GM18502 (cell line): ENCODE data around the gene NPLOC4.
"Not testable (repeated sequence)": the region's sequence is repeated elsewhere in the genome, so short reads cannot be mapped to it uniquely, and the experiment has no call there.

Experiments
- ATAC-seq: cut with Tn5 transposase; IDR thresholded peaks from one replicate; pipeline ENCODE4 v1.9.1; 2021; ENCODE audit warnings: mild to moderate bottlenecking; ENCODE audit not compliant: unreplicated experiment, poor library complexity

NPLOC4 gene

DNA sequence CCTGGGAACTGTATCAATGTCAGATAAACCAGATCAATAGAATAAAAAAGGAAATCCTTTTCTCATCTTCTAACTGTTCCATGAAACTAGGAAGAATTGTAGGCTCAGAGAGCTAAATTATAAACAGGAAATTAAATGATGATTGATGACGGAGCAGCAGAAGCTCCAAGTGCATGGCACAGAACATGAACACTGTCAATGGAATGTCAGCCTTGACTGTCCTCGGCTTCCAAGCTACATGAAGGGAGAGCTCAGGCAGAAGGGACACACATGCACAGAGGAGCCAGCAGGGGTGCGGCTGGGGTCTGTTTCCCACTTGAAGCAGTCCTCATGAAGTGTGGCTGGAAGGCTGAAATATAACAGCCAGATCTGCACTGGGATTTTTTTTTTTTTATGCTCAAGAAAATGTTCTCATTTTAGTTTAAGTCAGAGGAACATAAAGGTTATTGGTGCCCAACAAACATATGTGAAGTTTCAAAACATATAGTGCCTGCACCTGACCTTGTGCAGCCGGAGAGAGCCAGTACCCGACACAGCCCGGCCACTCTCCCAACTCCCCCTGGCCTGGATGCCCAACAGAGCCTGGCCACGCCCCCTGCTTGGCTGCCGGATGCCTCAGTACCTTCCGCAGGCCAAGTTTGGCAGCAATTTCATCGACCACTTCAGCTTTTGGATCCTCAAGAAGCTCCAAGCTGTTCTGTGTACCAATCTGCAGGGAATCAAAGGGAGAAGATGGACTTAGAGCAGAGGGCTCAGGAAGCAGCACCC is 37.0 kb downstream of the NPLOC4 start:
- no peak for ATAC-seq

DNA sequence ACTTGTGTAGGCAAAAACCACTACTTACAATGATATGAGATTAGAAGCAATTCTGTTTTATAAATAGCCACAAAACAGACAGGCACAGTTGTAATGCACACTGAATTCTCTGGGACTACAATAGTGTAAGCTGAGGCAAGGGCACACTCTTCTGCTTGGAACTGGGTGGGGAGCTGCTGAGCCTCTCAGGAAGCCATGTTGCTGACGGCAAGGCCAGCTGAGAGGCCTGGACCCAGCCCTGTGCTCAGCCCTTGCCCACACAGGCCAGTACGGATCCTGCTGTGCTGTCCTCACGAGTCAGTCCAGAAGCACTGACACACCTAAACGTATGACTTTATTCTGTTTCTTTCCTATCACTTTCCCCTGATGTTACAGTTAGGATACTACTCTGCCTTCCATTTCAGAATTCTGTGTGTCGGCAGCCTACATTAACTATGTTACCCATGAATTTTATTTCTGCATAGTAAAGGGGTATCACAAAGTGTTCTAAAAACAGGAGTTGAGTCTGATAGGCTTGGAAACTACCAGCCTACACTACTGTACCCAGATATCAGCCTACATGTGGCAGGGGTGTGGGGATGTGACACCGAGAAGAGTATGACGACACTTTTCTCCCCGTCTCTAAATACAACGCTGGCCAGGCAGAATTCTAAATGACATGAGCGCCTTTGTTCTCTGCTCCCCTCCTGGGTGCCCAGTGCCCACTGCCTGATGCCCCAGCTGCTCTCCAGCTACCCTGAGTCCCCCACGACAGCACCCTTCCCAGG is 43.6 kb downstream of the NPLOC4 start:
- no peak for ATAC-seq

DNA sequence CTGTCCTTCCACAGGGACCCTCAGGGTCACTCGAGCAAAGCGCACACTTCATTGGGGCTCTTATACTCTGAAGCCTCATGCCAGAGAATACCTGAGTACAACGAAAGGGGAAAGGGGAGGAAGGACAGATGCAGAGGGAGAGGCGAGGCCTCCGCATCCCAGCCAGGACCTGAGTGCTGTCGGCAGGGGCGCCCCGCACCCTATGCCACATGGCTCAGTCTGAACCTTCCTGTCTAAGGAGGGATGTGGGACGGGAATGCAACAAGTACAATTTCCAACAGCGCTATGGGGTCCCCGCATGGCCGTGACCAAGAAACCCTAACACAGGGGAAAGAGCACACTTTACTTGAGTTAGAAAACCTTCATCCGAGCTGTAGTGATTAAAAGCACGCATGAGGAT is 44.9 kb downstream of the NPLOC4 start:
- no peak for ATAC-seq

DNA sequence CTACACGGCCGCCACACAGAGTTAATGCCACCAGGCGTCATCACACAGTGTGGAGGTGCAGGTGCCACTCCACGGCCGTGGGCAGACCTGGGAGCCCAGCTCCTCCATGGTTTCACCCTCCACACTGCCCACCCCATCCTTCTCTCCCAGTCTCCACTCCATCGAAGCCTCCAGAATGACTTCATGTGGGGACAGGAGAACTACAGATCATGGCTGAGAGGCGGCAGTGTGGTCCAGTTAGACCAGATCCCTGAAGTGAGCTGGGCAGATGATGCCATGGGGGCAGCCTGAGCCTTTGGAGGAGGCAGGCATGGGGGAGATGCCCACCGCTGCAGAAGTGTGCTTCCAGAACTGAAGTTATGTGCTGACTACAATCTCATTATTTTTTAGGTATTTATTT is 46.8 kb downstream of the NPLOC4 start:
- no peak for ATAC-seq

DNA sequence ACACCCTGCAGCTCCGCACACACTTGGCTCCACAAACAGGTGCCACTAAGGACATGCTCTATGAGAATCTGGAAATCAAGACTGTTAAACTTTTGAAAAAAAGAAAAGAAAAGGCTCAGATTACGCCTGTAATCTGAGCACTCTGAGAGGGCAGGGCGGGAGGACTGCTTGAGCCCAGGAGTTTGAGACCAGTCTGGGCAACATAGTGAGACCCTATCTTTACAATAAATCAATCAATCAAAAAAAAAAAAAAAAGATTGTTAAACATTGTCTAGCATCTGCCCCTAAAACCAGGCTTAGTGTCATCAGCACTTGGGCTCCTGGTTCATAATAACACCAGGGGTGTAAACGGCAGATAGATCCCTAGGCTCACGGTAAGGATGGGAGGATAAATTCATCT is 47.3 kb downstream of the NPLOC4 start:
- ATAC-seq: no peak

DNA sequence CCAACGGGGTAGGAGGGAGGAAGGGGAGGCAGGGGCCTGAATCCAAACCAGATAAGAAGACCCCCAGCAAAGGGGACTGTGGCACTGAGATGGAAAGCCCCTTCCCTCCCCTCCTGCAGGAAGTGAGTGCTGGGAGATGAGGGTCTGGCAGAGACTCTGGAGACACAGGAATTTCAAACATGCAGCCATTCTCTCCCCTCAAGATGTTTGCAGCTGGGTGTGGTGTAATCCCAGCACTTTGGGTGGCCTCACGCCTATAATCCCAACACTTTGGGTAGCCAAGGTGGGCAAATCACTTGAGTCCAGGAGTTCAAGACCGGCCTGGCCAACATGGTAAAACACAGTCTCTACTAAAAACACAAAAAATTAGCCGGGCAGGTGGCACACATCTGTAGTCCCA is 50.8 kb downstream of the NPLOC4 start:
- no peak for ATAC-seq

DNA sequence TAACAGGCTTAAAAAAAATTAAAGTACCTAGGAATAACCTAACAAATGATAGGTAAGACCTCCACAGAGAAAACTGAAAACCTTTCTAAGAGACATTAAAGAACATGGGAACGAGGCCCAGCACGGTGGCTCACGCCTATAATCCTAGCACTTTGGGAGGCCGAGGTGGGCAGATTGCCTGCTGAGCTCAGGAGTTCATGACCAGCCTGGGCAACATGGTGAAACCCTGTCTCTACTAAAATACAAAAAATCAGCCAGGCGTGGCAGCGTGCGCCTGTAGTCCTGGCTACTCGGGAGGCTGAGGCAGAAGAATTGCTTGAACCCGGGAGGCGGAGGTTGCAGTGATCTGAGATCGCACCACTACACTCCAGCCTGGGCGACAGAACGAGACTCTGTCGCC is 52.1 kb downstream of the NPLOC4 start:
- ATAC-seq: not testable (repeated sequence)

DNA sequence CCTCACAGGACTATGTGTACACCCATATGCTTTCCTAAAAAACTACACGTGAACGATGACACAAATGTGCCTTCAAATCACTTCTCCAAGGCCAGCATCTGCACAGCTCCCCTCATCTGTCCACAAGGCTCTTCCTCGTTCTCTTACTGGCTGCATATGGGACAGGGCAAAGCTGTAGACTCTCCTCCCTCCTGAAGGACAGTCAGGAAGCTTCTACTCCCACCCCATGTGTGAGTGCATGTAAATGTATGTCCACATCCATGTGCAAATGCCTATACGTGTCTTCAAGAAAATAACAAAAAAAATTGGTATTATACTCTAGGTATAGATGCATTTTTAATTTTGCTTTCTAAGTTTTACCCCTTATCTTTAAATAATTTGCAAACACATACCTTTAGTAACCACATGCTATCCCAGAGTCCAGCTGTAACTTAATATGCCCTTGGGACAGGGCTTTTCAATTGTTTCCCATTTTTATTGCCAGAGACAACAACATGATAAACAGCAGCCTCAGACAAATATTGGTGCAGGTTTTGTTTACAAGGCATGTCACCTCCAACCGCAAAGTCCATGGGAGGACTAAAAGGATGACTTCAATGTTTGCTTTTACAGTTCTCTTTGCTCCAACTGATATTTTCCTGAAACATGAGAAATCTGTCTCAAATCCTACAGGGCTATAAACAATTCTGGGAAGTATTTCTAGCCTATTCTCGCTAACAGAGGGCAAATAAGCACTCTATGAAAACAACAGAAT is 53.1 kb downstream of the NPLOC4 start:
- no peak for ATAC-seq

DNA sequence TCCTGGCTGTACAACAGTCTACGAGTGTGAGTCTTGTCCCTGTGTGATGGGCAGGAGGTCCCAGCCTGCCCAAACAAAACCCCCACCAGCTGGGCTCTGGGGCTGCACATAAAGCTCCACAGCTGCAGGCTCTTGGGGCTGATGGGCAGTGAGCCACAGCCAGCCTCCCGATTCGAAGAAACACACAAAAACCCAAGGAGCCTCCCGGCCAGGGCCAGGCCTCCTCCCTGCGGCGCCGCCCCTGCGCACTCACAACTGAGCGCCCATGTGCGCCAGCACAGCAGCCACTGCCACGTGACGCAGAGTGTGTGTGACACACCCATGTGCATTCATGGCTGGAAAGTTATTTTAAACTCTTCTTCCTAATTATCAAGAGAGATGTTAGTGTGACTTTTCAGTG is 54.2 kb downstream of the NPLOC4 start:
- ATAC-seq: no peak

DNA sequence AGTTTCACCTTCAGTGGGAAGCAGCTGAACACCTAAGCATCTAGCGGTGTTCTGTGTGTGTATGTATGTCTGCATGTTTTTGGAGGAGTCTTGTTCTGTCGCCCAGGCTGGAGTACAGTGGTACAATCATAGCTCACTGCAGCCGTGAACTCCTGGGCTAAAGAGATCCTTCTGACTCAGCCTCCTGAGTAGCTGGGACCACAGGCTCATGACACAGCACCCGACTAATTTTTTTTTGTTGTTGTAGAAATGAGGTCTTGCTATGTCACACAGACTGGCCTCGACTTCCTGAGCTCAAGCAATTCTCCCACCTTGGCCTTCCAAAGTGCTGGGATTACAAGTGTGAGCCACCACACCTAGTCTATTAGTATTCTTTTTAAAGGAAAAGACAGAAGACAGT is 54.6 kb downstream of the NPLOC4 start:
- no peak for ATAC-seq

DNA sequence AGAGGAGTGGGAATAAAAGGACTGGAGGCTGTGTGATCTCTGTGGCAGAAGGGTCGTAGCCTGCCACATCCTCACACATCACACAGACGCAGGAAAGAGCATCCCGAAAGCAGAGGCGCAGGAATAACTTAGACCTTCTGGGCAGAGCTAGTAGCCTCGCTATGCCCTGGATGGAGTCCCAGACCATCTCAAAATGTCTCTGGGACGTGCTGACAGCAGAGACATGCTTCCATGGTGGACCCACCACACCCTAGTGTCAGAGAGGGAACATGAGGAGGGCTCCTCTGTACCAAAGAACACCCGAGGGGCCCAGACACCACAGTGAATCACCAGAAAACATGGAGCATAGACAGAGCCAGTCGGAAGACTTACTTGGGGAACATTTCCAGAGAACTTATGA is 55.2 kb downstream of the NPLOC4 start:
- ATAC-seq: no peak

DNA sequence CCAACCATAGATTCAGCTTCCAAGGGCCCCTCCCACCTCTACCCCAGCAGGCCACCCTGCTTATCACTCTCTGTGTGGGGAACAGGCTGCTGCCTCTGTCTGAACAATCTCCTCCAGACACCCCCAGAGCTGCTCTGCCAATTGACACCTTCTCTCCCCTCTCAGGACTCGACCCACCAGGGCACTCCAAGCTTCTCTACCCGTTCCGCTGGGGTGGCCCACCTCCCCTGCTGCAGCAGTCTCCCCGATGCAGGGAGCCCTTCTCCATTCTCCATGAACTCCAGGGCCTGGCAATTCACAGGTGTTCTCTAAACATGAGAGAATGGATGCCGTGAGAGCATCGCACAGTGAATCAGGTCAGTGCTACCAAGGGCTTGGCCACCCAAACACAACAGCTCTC is 56.4 kb downstream of the NPLOC4 start:
- ATAC-seq: no peak

DNA sequence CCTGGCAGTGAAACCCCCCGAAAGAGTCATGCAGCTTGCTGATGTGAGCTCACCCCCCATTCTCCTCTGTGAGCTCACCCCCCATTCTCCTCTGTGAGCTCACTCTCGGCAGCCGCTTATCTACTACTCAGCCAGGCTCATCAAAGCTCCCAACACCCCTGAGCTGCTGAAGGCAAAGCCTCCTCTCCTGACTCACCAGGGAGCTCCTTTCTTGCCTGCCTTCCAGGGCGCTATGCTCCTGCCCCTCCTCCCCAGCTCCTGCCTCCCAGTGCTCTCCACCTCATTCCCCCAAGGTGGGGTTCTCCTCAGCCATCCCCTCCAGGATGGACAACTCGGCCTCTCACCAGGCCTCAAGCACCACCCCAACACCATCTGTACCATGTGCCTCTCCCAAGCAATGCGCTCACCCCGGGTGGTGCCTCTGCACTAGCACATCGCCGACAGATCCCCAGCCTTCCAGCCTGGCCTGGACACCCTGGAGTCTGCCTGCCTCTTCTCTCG is 57.0 kb downstream of the NPLOC4 start:
- no peak for ATAC-seq

DNA sequence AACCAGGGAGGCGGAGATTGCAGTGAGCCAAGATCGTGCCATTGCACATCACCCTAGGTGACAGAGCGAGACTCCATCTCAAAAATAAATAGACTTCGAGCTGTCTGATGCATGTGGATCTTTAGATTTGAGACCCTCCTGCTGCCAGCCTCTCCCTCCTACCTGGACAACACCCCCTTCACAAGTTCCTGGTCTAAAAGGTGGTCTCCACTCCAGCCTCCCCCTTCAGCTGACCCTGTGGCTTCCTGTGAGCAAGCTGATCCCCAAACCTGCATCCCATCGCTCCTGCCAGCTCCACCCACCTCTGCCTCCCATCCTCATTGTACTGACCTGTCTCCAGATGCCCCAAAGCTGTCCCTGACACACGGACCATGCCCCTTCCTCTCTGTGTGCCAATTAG is 57.6 kb downstream of the NPLOC4 start:
- ATAC-seq: no peak

DNA sequence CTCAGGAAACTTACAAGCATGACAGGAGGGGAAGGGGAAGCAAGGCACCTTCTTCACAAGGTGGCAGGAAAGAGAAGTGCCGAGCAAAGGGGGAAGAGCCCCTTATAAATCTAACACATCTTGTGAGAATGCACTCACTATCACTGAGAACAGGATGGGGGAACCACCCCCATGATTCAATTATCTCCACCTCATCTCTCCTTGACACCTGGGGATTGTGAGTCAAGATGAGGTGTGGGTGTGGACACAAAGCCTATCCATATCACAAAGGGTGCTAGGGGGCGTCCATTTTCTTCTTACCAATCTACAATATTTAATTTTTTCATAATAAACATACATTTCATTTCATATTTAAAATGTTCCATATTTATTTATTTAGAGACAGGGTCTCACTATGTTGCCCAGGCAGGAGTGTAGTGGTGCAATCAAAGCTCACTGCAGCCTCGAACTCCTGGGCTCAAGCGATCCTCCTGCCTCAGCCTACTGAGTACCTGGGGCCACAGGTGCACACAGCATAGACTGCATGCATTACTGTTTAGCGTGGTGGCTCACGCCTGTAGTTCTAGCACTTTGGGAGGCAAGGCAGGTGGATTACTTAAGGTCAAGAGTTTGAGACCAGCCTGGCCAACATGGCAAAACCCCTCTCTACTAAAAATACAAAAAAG is 58.2 kb downstream of the NPLOC4 start:
- ATAC-seq: no peak

DNA sequence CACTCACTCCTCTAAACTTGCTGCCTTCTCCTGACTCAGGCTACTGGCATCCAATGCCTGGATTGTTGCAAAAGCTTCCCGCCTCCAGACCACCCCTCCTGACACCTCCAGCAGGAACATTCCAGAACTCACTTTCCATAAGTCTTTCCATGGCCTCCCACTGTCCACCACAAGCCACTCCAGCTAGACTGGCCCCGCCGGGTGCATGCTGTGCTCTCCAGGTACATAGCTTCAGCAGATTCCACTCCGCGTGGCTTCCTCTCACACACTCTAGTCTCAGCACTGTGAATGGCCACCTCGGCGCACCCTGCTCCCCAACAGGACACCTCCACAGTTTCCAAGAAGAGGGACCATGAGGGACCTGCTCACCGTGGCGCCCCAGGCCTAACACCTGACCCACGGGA is 58.9 kb downstream of the NPLOC4 start:
- no peak for ATAC-seq

DNA sequence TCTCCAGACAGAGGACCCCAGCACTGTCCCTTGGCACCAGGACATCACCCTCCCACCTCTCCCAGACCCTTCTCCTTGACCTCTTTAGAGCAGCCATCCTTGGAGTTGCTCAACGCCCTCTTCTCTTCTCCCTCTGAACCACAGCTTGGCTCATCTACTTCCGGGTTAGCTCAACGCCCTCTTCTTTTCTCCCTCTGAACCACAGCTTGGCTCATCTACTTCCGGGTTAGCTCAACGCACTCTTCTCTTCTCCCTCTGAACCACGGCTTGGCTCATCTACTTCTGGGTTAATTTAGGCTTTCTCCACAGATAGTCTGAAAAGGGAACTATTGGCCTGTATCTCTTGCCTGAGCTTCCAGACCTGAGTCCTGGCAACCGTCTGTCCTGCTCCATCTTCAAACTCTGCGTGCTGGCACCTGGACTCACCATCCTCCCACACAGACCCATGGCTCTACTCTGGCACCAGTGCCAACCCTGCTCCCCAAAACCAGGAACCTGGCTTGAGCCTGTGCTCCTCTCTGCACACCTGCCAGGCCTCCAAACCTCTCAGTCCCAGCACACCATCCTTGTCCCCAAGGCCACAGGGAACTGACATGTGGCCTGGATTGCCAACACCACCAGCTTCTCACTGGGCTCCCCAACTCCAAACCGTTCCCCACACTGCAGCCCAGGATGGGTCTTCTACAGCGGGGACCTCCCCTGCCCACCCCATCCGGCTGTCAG is 59.5 kb downstream of the NPLOC4 start:
- no peak for ATAC-seq

DNA sequence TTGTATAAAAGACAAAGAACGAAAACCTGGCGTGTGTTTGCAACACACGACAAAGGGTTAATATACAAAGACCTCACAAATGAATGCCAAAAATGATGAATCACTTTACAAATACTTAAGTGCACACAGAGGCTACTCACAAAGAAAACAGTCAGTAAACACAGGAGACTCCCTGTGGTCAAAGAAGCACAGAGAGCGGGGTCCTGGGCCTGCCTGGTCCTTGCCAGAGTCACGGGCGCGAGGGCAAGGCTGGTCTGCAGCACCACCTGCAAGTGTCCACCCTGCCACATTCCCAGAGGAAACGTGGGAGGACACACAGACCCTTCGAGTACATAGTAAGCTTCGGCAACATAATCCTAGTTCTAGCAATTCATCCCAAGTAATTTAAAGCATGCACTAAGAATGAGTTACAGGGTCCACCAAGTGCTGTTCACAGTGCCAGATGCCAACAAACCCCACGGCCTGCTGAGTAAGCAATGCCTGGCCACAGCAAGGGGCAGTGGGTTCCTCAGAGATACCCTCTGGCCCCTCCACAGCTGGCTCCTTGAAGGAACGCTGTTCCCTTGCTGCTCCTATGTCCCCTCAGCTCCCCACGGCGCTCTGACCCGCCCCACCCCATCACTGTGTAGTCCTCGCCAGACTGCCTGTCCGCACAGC is 60.2 kb downstream of the NPLOC4 start:
- ATAC-seq: no peak

DNA sequence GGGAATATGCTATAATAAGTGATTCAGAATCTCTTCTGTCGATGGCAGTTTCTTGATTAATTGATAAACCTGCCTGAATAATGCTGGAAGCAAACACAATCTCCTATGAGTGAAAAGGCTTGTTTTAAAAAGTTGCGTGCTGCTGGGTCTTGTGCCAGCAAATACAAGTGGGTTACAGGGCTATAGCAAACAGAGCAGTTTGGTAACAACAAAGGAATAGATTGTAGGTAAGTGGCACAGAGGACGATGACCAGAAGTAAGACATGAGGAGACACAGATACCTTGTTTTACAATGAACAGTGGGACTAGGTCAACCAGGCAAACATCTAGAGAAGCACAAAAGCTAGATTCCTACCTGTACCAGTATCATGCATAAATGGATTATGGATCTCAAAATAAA is 61.1 kb downstream of the NPLOC4 start:
- ATAC-seq: no peak

DNA sequence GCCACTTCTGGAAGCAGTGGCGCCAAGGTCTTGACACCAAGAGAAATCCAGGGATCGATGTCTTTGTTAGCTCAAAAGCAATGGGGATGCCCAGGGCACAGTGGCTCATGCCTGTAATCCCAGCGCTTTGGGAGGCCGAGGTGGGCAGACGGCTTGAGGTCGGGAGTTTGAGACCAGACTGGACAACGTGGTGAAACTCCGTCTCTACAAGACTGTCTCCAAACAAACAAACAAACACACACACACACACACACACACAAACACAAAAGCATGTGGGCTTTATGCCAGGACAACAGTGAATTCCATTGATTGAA is 62.3 kb downstream of the NPLOC4 start:
- ATAC-seq: no peak
